Keratinocyte (primary cell): ENCODE measurements around the gene CTTN. TPM values are rescaled to one million over a fixed set of nuclear protein-coding genes. Genes with fewer than 3 reads are reported as not detected.

ENCODE experiments used
- DNase-seq: peaks from one replicate; pipeline ENCODE4 v3.0.0-alpha.2; 2011; ENCODE audit warnings: low read depth, missing footprints, low spot score
- FAIRE-seq: peaks from 2 replicates; lab custom pipeline; 2011; peaks lifted over from hg19 to GRCh38; lab: Jason Lieb, UNC
- H2AFZ ChIP-seq: 2 replicates; pipeline ENCODE4 v1.6.0; 2012; ENCODE audit warnings: low read length, control low read depth, inconsistent platforms; ENCODE audit not compliant: control insufficient read depth
- H3K27ac ChIP-seq: 2 replicates; pipeline ENCODE4 v1.5.1; 2011; ENCODE audit warnings: low read length; ENCODE audit not compliant: control insufficient read depth, insufficient read depth
- H3K27me3 ChIP-seq: 3 replicates; pipeline ENCODE4 v1.6.0; 2011; ENCODE audit warnings: low read length; ENCODE audit not compliant: control insufficient read depth, insufficient read depth; ENCODE audit errors: extremely low read depth
- H3K36me3 ChIP-seq, 2 experiments: 2 replicates in 1 of 2; 3 replicates in 1 of 2; pipeline ENCODE4 v1.5.1; 2011; ENCODE audit warnings: low read length in 2 of 2, mild to moderate bottlenecking in 1 of 2; ENCODE audit not compliant: control insufficient read depth in 2 of 2, insufficient read depth in 2 of 2; ENCODE audit errors: extremely low read depth in 1 of 2
- H3K4me1 ChIP-seq: 3 replicates; pipeline ENCODE4 v1.5.1; 2011; ENCODE audit warnings: low read length; ENCODE audit not compliant: control insufficient read depth, insufficient read depth; ENCODE audit errors: extremely low read depth
- H3K4me2 ChIP-seq: 3 replicates; pipeline ENCODE4 v1.6.0; 2011; ENCODE audit warnings: low read depth, low read length; ENCODE audit not compliant: control insufficient read depth, insufficient read depth; ENCODE audit errors: extremely low read depth
- H3K4me3 ChIP-seq, 3 experiments: fragments of 200-600 bp in 1 of 3; sonication (generic) in 1 of 3; 2 replicates in 2 of 3; 3 replicates in 1 of 3; pipeline ENCODE4 v1.5.1; 2011 to 2016; ENCODE audit warnings: low read length in 3 of 3, mild to moderate bottlenecking in 3 of 3, control low read depth in 2 of 3, inconsistent platforms in 1 of 3, low read depth in 1 of 3, mixed read lengths in 1 of 3, mixed run types in 1 of 3, moderate library complexity in 1 of 3; ENCODE audit not compliant: control insufficient read depth in 2 of 3, insufficient read depth in 2 of 3; ENCODE audit errors: extremely low read depth in 1 of 3
- H3K79me2 ChIP-seq: 2 replicates; pipeline ENCODE4 v1.6.0; 2012; ENCODE audit warnings: low read length; ENCODE audit not compliant: control insufficient read depth, insufficient read depth
- H3K9ac ChIP-seq: 3 replicates; pipeline ENCODE4 v1.6.0; 2011; ENCODE audit warnings: low read length; ENCODE audit not compliant: control insufficient read depth, insufficient read depth; ENCODE audit errors: extremely low read depth
- H3K9me1 ChIP-seq: 3 replicates; pipeline ENCODE4 v1.6.0; 2011; ENCODE audit warnings: low read length; ENCODE audit not compliant: control insufficient read depth, insufficient read depth; ENCODE audit errors: extremely low read depth
- H3K9me3 ChIP-seq: 2 replicates; pipeline ENCODE4 v1.5.1; 2012; ENCODE audit warnings: low read depth, low read length; ENCODE audit not compliant: control insufficient read depth
- H4K20me1 ChIP-seq: 3 replicates; pipeline ENCODE4 v1.6.0; 2011; ENCODE audit warnings: low read length; ENCODE audit not compliant: control insufficient read depth, insufficient read depth; ENCODE audit errors: extremely low read depth
- CTCF ChIP-seq, 3 experiments: IDR thresholded peaks in 1 of 3; conservative IDR thresholded peaks in 1 of 3; optimal IDR thresholded peaks in 1 of 3; 2 replicates in 2 of 3; 3 replicates in 1 of 3; pipeline versions ENCODE3 to v1.5.1; 2011; ENCODE audit warnings: low read length in 3 of 3, mild to moderate bottlenecking in 3 of 3, moderate library complexity in 2 of 3, control low read depth in 1 of 3, inconsistent platforms in 1 of 3; ENCODE audit not compliant: insufficient read depth in 2 of 3; ENCODE audit errors: extremely low read depth in 1 of 3
- EZH2 ChIP-seq: IDR thresholded peaks from one replicate; pipeline ENCODE4 v1.6.1; 2012; ENCODE audit warnings: inconsistent platforms, mild to moderate bottlenecking, low read length, moderate library complexity
- dilution Hi-C: fragments of 300-500 bp; cut with MboI; formaldehyde crosslinking; loops from one replicate; pipeline ENCODE4 v1.7.0; 2020; ENCODE audit warnings: low sequenced_read_pairs; ENCODE audit not compliant: extremely low pct_ligation_motif_present
- polyA plus RNA-seq, 5 experiments: library from polyadenylated mRNA; depleted of rRNA in 3 of 5; stranded (reverse) in 3 of 5; stranded (forward) in 1 of 5; unstranded in 1 of 5; fragments of >200 nt; gene quantifications; 1 replicate in 1 of 5; 2 replicates in 3 of 5; 3 replicates in 1 of 5; pipeline versions ENCODE4 v1.2.1 to v1.2.3, GENCODE V29; 2011 to 2012; ENCODE audit warnings: missing spikeins in 2 of 5, low read depth in 1 of 5, low replicate concordance in 1 of 5

The CTTN gene
- polyA plus RNA-seq, 1 donor (not counting 4 experiments of a cell fraction or from before 2014, with no cell fraction given): 184 TPM

- Histone ChIP-seq H4K20me1 (no peaks in the 10 kb centered on the region), H3K27ac (no peak overlapping the region), H3K79me2 (no peaks in the 10 kb centered on the region), H3K27me3 (no peaks in the 10 kb centered on the region), H3K4me2 (no peak overlapping the region), H3K36me3 (peaks cover 20 to 29% of the 10 kb centered on the region in 2 experiments), H3K4me3 (no peak overlapping the region), H2AFZ (no peak overlapping the region), H3K9me3 (no peaks in the 10 kb centered on the region), H3K9me1 (no peaks in the 10 kb centered on the region), H3K4me1 (no peaks in the 10 kb centered on the region), H3K9ac (no peak overlapping the region)
- dilution Hi-C loops: no loop called here
- FAIRE-seq (no peak), DNase-seq (no peak)
- TF ChIP-seq CTCF (optimal IDR thresholded peaks at IDR 0.05 in 1 of 3, IDR thresholded peaks at IDR 0.05 in 1 of 3, conservative IDR thresholded peaks at IDR 0.05 in 1 of 3; ENCODE audit: extremely low read depth in 1 of 3, insufficient read depth in 2 of 3, low read length in 3 of 3) (no peak), EZH2 (no peak)
These were observed 44.3 kb upstream of the CTTN start for GRCh38 chr11:70353900-70354568.

GRCh38 chr11:70354629-70355028, 43.7 kb upstream of the CTTN start:
- no peak for TF ChIP-seq EZH2
- no peak for TF ChIP-seq CTCF (optimal IDR thresholded peaks at IDR 0.05 in 1 of 3, IDR thresholded peaks at IDR 0.05 in 1 of 3, conservative IDR thresholded peaks at IDR 0.05 in 1 of 3; ENCODE audit: extremely low read depth in 1 of 3, insufficient read depth in 2 of 3, low read length in 3 of 3)
- Histone ChIP-seq H3K4me1 (no peaks in the 10 kb centered on the region), H3K9me3 (no peaks in the 10 kb centered on the region), H3K36me3 (peaks cover 20 to 25% of the 10 kb centered on the region in 2 experiments), H2AFZ (no peak overlapping the region), H3K9ac (no peak overlapping the region), H3K4me2 (no peak overlapping the region), H3K27ac (no peak overlapping the region), H3K9me1 (no peaks in the 10 kb centered on the region), H4K20me1 (no peaks in the 10 kb centered on the region), H3K27me3 (no peaks in the 10 kb centered on the region), H3K4me3 (no peak overlapping the region), H3K79me2 (no peaks in the 10 kb centered on the region)
- FAIRE-seq: no peak
- dilution Hi-C loops: no loop called here
- DNase-seq: no peak
